Measurements from ENCODE around the gene CRYBA4.
"Not testable (repeated sequence)": the region's sequence is repeated elsewhere in the genome, so short reads cannot be mapped to it uniquely, and the experiment has no call there.

- not testable (repeated sequence) for TF ChIP-seq CTCF, POLR2A, POLR2AphosphoS5 (IDR thresholded peaks at IDR 0.05)
Measured at GRCh38 chr22:26613753-26614152, 8.0 kb upstream of the CRYBA4 start.
